Fibroblast of lung (primary cell): Measurements from ENCODE around the gene GRIA1. TPM values are rescaled to one million over a fixed set of nuclear protein-coding genes. Genes with fewer than 3 reads are reported as not detected.

Experiments used
- DNase-seq, 2 donors: peaks; one replicate each; pipeline versions ENCODE4 v3.0.0 to v3.0.0-alpha.2; 2010; ENCODE audit warnings: low read depth in 2 of 2
- H2AFZ ChIP-seq: 2 replicates; pipeline ENCODE4 v1.5.1; 2012; ENCODE audit warnings: low read length, control low read depth, inconsistent platforms
- H3K27ac ChIP-seq: 2 replicates; pipeline ENCODE4 v1.5.1; 2011; ENCODE audit warnings: low read length, control low read depth; ENCODE audit not compliant: insufficient read depth
- H3K27me3 ChIP-seq: 2 replicates; pipeline ENCODE4 v1.5.1; 2011; ENCODE audit warnings: mild to moderate bottlenecking, low read length; ENCODE audit not compliant: control insufficient read depth, insufficient read depth
- H3K36me3 ChIP-seq: 2 replicates; pipeline ENCODE4 v1.5.1; 2011; ENCODE audit warnings: low read length; ENCODE audit not compliant: control insufficient read depth, insufficient read depth
- H3K4me1 ChIP-seq: 2 replicates; pipeline ENCODE4 v1.5.1; 2011; ENCODE audit warnings: low read length; ENCODE audit not compliant: control insufficient read depth, insufficient read depth; ENCODE audit errors: extremely low read depth
- H3K4me2 ChIP-seq: 2 replicates; pipeline ENCODE4 v1.5.1; 2011; ENCODE audit warnings: low read length, control low read depth; ENCODE audit not compliant: insufficient read depth; ENCODE audit errors: extremely low read depth
- H3K4me3 ChIP-seq, 4 experiments: fragments of 200-600 bp in 1 of 4; sonication (generic) in 1 of 4; replicated peaks in 1 of 4; 2 replicates each; pipeline ENCODE4 v1.5.1; 2011 to 2016; ENCODE audit warnings: low read length in 4 of 4, low read depth in 3 of 4, mild to moderate bottlenecking in 3 of 4, control low read depth in 2 of 4, inconsistent platforms in 1 of 4, mixed read lengths in 1 of 4; ENCODE audit not compliant: insufficient read depth in 1 of 4; ENCODE audit errors: control extremely low read depth in 1 of 4
- H3K79me2 ChIP-seq: 2 replicates; pipeline ENCODE4 v1.5.1; 2012; ENCODE audit warnings: mild to moderate bottlenecking, low read length, inconsistent platforms; ENCODE audit not compliant: control insufficient read depth, insufficient read depth
- H3K9ac ChIP-seq: 2 replicates; pipeline ENCODE4 v1.5.1; 2011; ENCODE audit warnings: mild to moderate bottlenecking, low read length, control low read depth; ENCODE audit not compliant: insufficient read depth
- H3K9me3 ChIP-seq: 2 replicates; pipeline ENCODE4 v1.5.1; 2012; ENCODE audit warnings: low read depth, low read length; ENCODE audit not compliant: control insufficient read depth, insufficient read depth
- H4K20me1 ChIP-seq: 2 replicates; pipeline ENCODE4 v1.5.1; 2011; ENCODE audit warnings: low read length; ENCODE audit not compliant: control insufficient read depth, insufficient read depth; ENCODE audit errors: extremely low read depth
- EZH2 ChIP-seq: IDR thresholded peaks from 2 replicates; pipeline ENCODE4 v1.5.1; 2012; ENCODE audit warnings: low read length, control low read depth, mild to moderate bottlenecking; ENCODE audit errors: missing control alignments
- polyA plus RNA-seq, 2 donors: library from polyadenylated mRNA; depleted of rRNA in 1 of 2; stranded (reverse) in 1 of 2; unstranded in 1 of 2; fragments of >200 nt; gene quantifications; 2 replicates each; pipeline ENCODE4 v1.2.1, GENCODE V29; 2011 to 2012; ENCODE audit warnings: missing spikeins in 1 of 2
- total RNA-seq: library from RNA; depleted of rRNA; stranded (reverse); fragments of >200 nt; gene quantifications from 2 replicates; pipeline ENCODE4 v1.2.1, GENCODE V29; 2014
- TF ChIP-seq, protein P1 (sequence below), 2 donors: IDR thresholded peaks in 1 of 2; conservative IDR thresholded peaks in 1 of 2; 1 replicate in 1 of 2; 2 replicates in 1 of 2; pipeline ENCODE4 v1.5.1; 2011 to 2012; ENCODE audit warnings: low read length in 2 of 2, control low read depth in 1 of 2, inconsistent platforms in 1 of 2, low read depth in 1 of 2, mild to moderate bottlenecking in 1 of 2

GRIA1 gene
- total and polyA plus RNA-seq, 2 donors (not counting 1 experiment from before 2014, with no cell fraction given): 2.0 to 4.5 TPM

GRCh38 chr5:153794327-153794726 lies 303.9 kb downstream of the GRIA1 start:
- TF ChIP-seq, protein P1, sequence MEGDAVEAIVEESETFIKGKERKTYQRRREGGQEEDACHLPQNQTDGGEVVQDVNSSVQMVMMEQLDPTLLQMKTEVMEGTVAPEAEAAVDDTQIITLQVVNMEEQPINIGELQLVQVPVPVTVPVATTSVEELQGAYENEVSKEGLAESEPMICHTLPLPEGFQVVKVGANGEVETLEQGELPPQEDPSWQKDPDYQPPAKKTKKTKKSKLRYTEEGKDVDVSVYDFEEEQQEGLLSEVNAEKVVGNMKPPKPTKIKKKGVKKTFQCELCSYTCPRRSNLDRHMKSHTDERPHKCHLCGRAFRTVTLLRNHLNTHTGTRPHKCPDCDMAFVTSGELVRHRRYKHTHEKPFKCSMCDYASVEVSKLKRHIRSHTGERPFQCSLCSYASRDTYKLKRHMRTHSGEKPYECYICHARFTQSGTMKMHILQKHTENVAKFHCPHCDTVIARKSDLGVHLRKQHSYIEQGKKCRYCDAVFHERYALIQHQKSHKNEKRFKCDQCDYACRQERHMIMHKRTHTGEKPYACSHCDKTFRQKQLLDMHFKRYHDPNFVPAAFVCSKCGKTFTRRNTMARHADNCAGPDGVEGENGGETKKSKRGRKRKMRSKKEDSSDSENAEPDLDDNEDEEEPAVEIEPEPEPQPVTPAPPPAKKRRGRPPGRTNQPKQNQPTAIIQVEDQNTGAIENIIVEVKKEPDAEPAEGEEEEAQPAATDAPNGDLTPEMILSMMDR (conservative IDR thresholded peaks at IDR 0.05 in 1 of 2, IDR thresholded peaks at IDR 0.05 in 1 of 2; ENCODE audit: low read depth in 1 of 2, low read length in 2 of 2): no peak
- no peak for TF ChIP-seq EZH2

DNA sequence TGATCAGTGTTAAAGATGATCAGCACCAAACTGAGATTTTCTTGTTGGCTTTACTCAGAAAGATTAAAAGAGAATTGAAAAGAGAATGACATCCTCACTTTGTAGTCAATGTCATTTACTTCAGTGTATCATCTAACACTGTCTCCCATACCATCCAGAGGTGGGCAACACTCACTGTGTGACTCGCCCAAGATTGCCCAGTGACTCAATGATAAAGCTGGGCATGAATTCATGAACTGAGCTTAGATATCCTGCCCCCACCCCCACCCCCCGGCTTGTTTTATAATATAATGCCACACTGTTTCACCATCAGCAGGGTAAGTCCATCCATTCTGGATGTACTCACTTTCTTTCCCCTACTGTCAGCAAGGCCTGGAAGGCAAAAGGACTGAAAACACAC lies 306.1 kb downstream of the GRIA1 start:
- H3K4me2 ChIP-seq: no peak overlapping the region
- H3K4me1 ChIP-seq: no peaks in the 10 kb centered on the region
- H2AFZ ChIP-seq: no peak overlapping the region
- H3K9ac ChIP-seq: no peak overlapping the region
- H3K79me2 ChIP-seq: no peaks in the 10 kb centered on the region
- H3K4me3 ChIP-seq: no peak overlapping the region
- H3K36me3 ChIP-seq: no peaks in the 10 kb centered on the region
- no peaks in the 10 kb centered on the region for H3K9me3 ChIP-seq
- no peak for DNase-seq
- H3K27ac ChIP-seq: no peak overlapping the region
- H3K27me3 ChIP-seq: no peaks in the 10 kb centered on the region
- no peaks in the 10 kb centered on the region for H4K20me1 ChIP-seq
- TF ChIP-seq, protein P1 (conservative IDR thresholded peaks at IDR 0.05 in 1 of 2, IDR thresholded peaks at IDR 0.05 in 1 of 2; ENCODE audit: low read depth in 1 of 2, low read length in 2 of 2): no peak
- TF ChIP-seq EZH2: no peak

More at GRCh38 chr5:153794327-153794726, 303.9 kb downstream of the GRIA1 start:
- no peaks in the 10 kb centered on the region for H3K36me3 ChIP-seq
- H3K9ac ChIP-seq: no peak overlapping the region
- no peaks in the 10 kb centered on the region for H3K4me1 ChIP-seq
- H3K27me3 ChIP-seq: no peaks in the 10 kb centered on the region
- no peak overlapping the region for H3K27ac ChIP-seq
- no peaks in the 10 kb centered on the region for H3K9me3 ChIP-seq
- H3K4me2 ChIP-seq: no peak overlapping the region
- H4K20me1 ChIP-seq: no peaks in the 10 kb centered on the region
- no peak overlapping the region for H3K4me3 ChIP-seq
- DNase-seq: no peak
- no peaks in the 10 kb centered on the region for H3K79me2 ChIP-seq
- no peak overlapping the region for H2AFZ ChIP-seq

DNA sequence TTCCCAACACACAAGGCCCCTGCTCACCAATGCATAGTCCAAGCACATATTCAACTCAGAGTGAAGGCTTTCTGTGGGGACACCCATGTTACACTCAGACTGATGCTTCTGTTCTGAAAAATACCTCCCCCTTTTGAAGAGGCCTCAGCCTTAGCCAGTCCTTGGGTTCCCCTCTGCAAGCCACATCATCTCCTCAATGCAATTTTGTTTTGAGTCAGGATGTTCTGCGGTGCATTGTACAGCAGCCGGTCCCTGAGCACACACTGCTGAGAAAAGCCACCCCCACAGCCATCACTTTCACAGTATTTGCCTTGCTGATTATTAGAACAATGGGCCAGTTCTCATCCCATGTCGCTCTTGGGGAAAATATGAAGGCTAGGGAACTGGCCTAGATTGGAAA lies 307.0 kb downstream of the GRIA1 start:
- no peaks in the 10 kb centered on the region for H3K36me3 ChIP-seq
- H3K79me2 ChIP-seq: no peaks in the 10 kb centered on the region
- no peak overlapping the region for H3K4me2 ChIP-seq
- H3K27me3 ChIP-seq: no peaks in the 10 kb centered on the region
- no peak overlapping the region for H3K27ac ChIP-seq
- no peaks in the 10 kb centered on the region for H3K9me3 ChIP-seq
- no peaks in the 10 kb centered on the region for H3K4me1 ChIP-seq
- no peak overlapping the region for H2AFZ ChIP-seq
- no peak for DNase-seq
- no peaks in the 10 kb centered on the region for H4K20me1 ChIP-seq
- no peak overlapping the region for H3K4me3 ChIP-seq
- no peak overlapping the region for H3K9ac ChIP-seq
- no peak for TF ChIP-seq EZH2
- TF ChIP-seq, protein P1 (conservative IDR thresholded peaks at IDR 0.05 in 1 of 2, IDR thresholded peaks at IDR 0.05 in 1 of 2; ENCODE audit: low read depth in 1 of 2, low read length in 2 of 2): no peak
